Astrocyte (in vitro differentiated cells and primary cell): Measurements from ENCODE around the gene MTUS2. TPM values are rescaled to one million over a fixed set of nuclear protein-coding genes. Genes with fewer than 3 reads are reported as not detected.

Experiments used
- DNase-seq: peaks from one replicate; pipeline ENCODE4 v3.0.0-alpha.2; 2010; ENCODE audit warnings: low read depth
- FAIRE-seq: peaks from 2 replicates; lab custom pipeline; 2011; peaks lifted over from hg19 to GRCh38; lab: Jason Lieb, UNC
- H2AFZ ChIP-seq: 2 replicates; pipeline ENCODE4 v1.6.0; 2012; ENCODE audit warnings: low read depth, low read length, inconsistent platforms
- H3K27ac ChIP-seq: 2 replicates; pipeline ENCODE4 v1.5.1; 2011; ENCODE audit warnings: low read depth, low read length, inconsistent platforms
- H3K27me3 ChIP-seq: 2 replicates; pipeline ENCODE4 v1.6.0; 2011; ENCODE audit warnings: low read length, inconsistent platforms; ENCODE audit not compliant: insufficient read depth
- H3K36me3 ChIP-seq: 2 replicates; pipeline ENCODE4 v1.5.1; 2011; ENCODE audit warnings: low read length, inconsistent platforms; ENCODE audit not compliant: insufficient read depth
- H3K4me1 ChIP-seq: 2 replicates; pipeline ENCODE4 v1.5.1; 2011; ENCODE audit warnings: low read length, inconsistent platforms; ENCODE audit not compliant: insufficient read depth
- H3K4me2 ChIP-seq: 2 replicates; pipeline ENCODE4 v1.6.0; 2012; ENCODE audit warnings: low read length, inconsistent platforms
- H3K4me3 ChIP-seq: 2 replicates; pipeline ENCODE4 v1.5.1; 2011; ENCODE audit warnings: low read depth, mild to moderate bottlenecking, low read length, inconsistent platforms; ENCODE audit not compliant: insufficient read depth
- H3K79me2 ChIP-seq: 2 replicates; pipeline ENCODE4 v1.6.0; 2012; ENCODE audit warnings: mild to moderate bottlenecking, low read length, inconsistent platforms; ENCODE audit not compliant: insufficient read depth
- H3K9ac ChIP-seq: 2 replicates; pipeline ENCODE4 v1.6.0; 2012; ENCODE audit warnings: mild to moderate bottlenecking, low read length, inconsistent platforms
- H3K9me3 ChIP-seq: 2 replicates; pipeline ENCODE4 v1.5.1; 2012; ENCODE audit warnings: low read depth, mild to moderate bottlenecking, low read length, inconsistent platforms; ENCODE audit not compliant: insufficient read depth
- H4K20me1 ChIP-seq: 2 replicates; pipeline ENCODE4 v1.6.0; 2012; ENCODE audit warnings: low read length, inconsistent platforms; ENCODE audit not compliant: insufficient read depth
- H3K27ac Mint-ChIP-seq: one replicate; pipeline ENCODE4 v1.8.0; 2021; ENCODE audit warnings: mild to moderate bottlenecking, mixed read lengths; ENCODE audit not compliant: unreplicated experiment
- H3K27me3 Mint-ChIP-seq: one replicate; pipeline ENCODE4 v1.8.0; 2021; ENCODE audit warnings: low read depth, mixed read lengths; ENCODE audit not compliant: unreplicated experiment
- H3K36me3 Mint-ChIP-seq: one replicate; pipeline ENCODE4 v1.8.0; 2021; ENCODE audit warnings: low read depth, mixed read lengths; ENCODE audit not compliant: unreplicated experiment
- H3K4me1 Mint-ChIP-seq: one replicate; pipeline ENCODE4 v1.8.0; 2021; ENCODE audit warnings: low read depth, mixed read lengths; ENCODE audit not compliant: unreplicated experiment
- H3K4me3 Mint-ChIP-seq: one replicate; pipeline ENCODE4 v1.8.0; 2021; ENCODE audit warnings: mild to moderate bottlenecking, moderate library complexity, mixed read lengths; ENCODE audit not compliant: unreplicated experiment
- H3K9me3 Mint-ChIP-seq: one replicate; pipeline ENCODE4 v1.8.0; 2021; ENCODE audit warnings: mild to moderate bottlenecking, mixed read lengths; ENCODE audit not compliant: unreplicated experiment
- CTCF ChIP-seq: IDR thresholded peaks from 2 replicates; pipeline ENCODE4 v1.5.1; 2011; ENCODE audit warnings: low read depth, mild to moderate bottlenecking, inconsistent platforms, low read length, moderate library complexity; ENCODE audit not compliant: insufficient read depth
- EZH2 ChIP-seq: IDR thresholded peaks from 2 replicates; pipeline ENCODE4 v1.6.1; 2012; ENCODE audit warnings: mild to moderate bottlenecking, low read length, inconsistent platforms; ENCODE audit not compliant: insufficient read depth
- total RNA-seq: library from RNA; stranded (reverse); gene quantifications from 2 replicates; pipeline ENCODE4 v1.2.1, GENCODE V29; 2021

MTUS2 gene
- total RNA-seq, 1 donor from 2014 or later, result 0.50 TPM

DNA sequence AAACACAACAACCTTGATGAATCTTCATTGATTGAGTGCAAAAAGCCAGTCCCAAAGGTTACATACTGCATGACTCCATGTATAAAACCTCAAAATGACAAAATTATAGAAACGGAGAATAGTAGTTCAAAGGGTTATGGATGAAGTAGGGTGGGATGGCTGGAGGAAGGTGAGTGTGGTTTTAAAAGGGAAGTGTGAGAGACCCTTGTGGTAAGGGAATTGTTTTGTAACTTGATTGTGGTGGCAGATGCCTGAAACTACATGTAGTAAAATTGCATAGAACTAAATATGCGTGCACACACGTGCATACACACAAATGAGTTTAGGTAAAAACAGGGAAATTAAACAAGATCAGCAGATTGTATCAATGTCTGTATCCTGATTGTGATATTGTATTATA, 340.7 kb downstream of the MTUS2 start:
- Histone ChIP-seq H3K4me3 (no peak overlapping the region), H3K9me3 (no peaks in the 10 kb centered on the region), H3K36me3 (no peaks in the 10 kb centered on the region), H3K9ac (no peak overlapping the region), H3K4me2 (no peak overlapping the region), H3K27ac (no peak overlapping the region), H2AFZ (no peak overlapping the region), H3K27me3 (no peaks in the 10 kb centered on the region), H4K20me1 (no peaks in the 10 kb centered on the region), H3K4me1 (no peaks in the 10 kb centered on the region), H3K79me2 (no peaks in the 10 kb centered on the region)
- H3K9me3 Mint-ChIP-seq, result no peaks in the 10 kb centered on the region
- peaks cover 4% of the 10 kb centered on the region for H3K27me3 Mint-ChIP-seq
- no peak overlapping the region for H3K4me3 Mint-ChIP-seq
- FAIRE-seq (no peak), DNase-seq (no peak)
- peaks cover 19% of the 10 kb centered on the region for H3K4me1 Mint-ChIP-seq
- no peak overlapping the region for H3K27ac Mint-ChIP-seq
- no peaks in the 10 kb centered on the region for H3K36me3 Mint-ChIP-seq
- TF ChIP-seq EZH2 (no peak), CTCF (no peak)

GRCh38 chr13:29161676-29162075, 341.5 kb downstream of the MTUS2 start:
- H3K9ac ChIP-seq, result no peak overlapping the region
- H4K20me1 ChIP-seq, result no peaks in the 10 kb centered on the region
- no peak overlapping the region for H3K27ac ChIP-seq
- no peak overlapping the region for H3K27ac Mint-ChIP-seq
- no peaks in the 10 kb centered on the region for H3K79me2 ChIP-seq
- no peak overlapping the region for H3K4me2 ChIP-seq
- no peaks in the 10 kb centered on the region for H3K36me3 ChIP-seq
- no peak overlapping the region for H3K4me3 ChIP-seq
- no peak overlapping the region for H2AFZ ChIP-seq
- DNase-seq (no peak), FAIRE-seq (no peak)
- no peaks in the 10 kb centered on the region for H3K27me3 ChIP-seq
- no peak for TF ChIP-seq EZH2
- TF ChIP-seq CTCF, result no peak
- no peaks in the 10 kb centered on the region for H3K9me3 Mint-ChIP-seq
- peaks cover 4% of the 10 kb centered on the region for H3K27me3 Mint-ChIP-seq
- no peaks in the 10 kb centered on the region for H3K4me1 ChIP-seq
- no peak overlapping the region for H3K4me3 Mint-ChIP-seq
- H3K9me3 ChIP-seq, result no peaks in the 10 kb centered on the region
- H3K4me1 Mint-ChIP-seq, result peaks cover 22% of the 10 kb centered on the region
- no peaks in the 10 kb centered on the region for H3K36me3 Mint-ChIP-seq

DNA sequence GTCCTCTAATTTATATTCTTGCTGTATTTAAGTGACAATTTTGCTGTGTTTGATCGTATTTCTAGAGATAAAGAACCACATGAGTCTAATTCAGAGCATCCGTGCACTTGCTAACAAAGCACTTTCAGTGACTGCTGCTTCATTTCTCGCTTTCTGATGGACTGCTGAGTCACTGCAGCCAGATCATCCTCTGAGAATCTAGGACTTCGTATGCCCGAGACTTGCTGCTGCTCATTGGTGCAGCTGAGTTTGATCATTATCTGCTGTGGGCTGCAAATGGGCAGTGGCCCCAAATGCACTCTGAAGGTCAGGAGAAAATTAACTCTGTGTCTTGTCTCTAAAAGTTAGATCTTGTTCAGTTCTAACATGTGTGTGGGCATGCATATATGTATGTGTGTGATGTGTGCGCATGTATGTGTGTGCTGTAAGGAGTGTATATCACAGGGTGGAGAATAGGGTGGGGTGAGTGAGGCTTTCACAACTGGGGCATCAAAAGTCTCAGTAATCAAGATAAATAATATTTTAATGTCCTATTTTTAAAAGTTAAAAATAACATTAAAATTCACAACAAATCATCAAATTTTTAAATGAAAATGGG, 342.6 kb downstream of the MTUS2 start:
- FAIRE-seq (peak; percentile 94), DNase-seq (peak; percentile 14)
- H3K4me2 ChIP-seq, result no peak overlapping the region
- no peaks in the 10 kb centered on the region for H3K36me3 Mint-ChIP-seq
- no peak overlapping the region for H3K9ac ChIP-seq
- H2AFZ ChIP-seq, result no peak overlapping the region
- no peaks in the 10 kb centered on the region for H3K36me3 ChIP-seq
- no peaks in the 10 kb centered on the region for H4K20me1 ChIP-seq
- H3K9me3 ChIP-seq, result no peaks in the 10 kb centered on the region
- H3K27ac Mint-ChIP-seq, result peak overlapping the region; percentile 38
- H3K27ac ChIP-seq, result no peak overlapping the region
- no peak overlapping the region for H3K4me3 ChIP-seq
- H3K79me2 ChIP-seq, result no peaks in the 10 kb centered on the region
- TF ChIP-seq EZH2 (no peak), CTCF (no peak)
- H3K4me3 Mint-ChIP-seq, result no peak overlapping the region
- no peaks in the 10 kb centered on the region for H3K4me1 ChIP-seq
- H3K9me3 Mint-ChIP-seq, result no peaks in the 10 kb centered on the region
- H3K27me3 ChIP-seq, result no peaks in the 10 kb centered on the region
- H3K27me3 Mint-ChIP-seq, result peaks cover 3% of the 10 kb centered on the region
- peaks cover 22% of the 10 kb centered on the region for H3K4me1 Mint-ChIP-seq
